ENCODE results near the gene SRI. TPM values are rescaled to one million over a fixed set of nuclear protein-coding genes. Genes with fewer than 3 reads are reported as not detected.

SRI gene
- total RNA-seq, 3 donors from 2014 or later, result 369 to 809 (median 670) TPM

DNA sequence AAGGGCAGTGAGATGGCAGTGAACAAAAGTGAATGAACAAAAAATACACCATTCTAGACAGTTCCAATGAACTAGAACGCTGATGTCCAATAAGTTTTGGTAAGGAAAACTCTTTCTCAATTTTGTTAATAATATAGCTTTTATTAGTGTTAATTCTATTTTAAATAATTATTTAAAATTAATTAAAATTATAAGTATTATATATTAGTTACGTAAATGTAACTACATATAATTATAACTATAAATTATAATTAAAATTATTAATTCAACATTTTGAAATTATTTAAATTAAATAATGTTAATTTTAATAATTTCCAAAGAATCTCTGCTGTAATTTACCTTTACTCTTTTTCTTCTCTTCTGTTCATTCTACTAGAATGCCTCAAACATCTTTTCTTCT is 5.4 kb downstream of the SRI start:
- H3K4me1 ChIP-seq (ENCODE audit: low read depth), result peaks cover 6% of the 10 kb centered on the region
- ATAC-seq, result no peak
- peaks cover 4% of the 10 kb centered on the region for H3K36me3 ChIP-seq (ENCODE audit: low read depth)
- DNase-seq, result no peak
- H3K9me3 ChIP-seq, result no peaks in the 10 kb centered on the region
- no peak overlapping the region for H3K4me3 ChIP-seq
- intact Hi-C loops (cut with DNase I, micrococcal nuclease), result no loop called here
- no peak for TF ChIP-seq CTCF (IDR thresholded peaks at IDR 0.05)

GRCh38 chr7:88212918-88213317 is 6.9 kb downstream of the SRI start:
- no peak for TF ChIP-seq CTCF (IDR thresholded peaks at IDR 0.05)
- no peak for DNase-seq
- Histone ChIP-seq H3K4me3 (no peak overlapping the region), H3K9me3 (no peaks in the 10 kb centered on the region), H3K4me1 (ENCODE audit: low read depth) (peaks cover 6% of the 10 kb centered on the region), H3K36me3 (ENCODE audit: low read depth) (peaks cover 4% of the 10 kb centered on the region)
- ATAC-seq, result peak; percentile 7
- intact Hi-C loops (cut with DNase I, micrococcal nuclease), result no loop called here

GRCh38 chr7:88208521-88208920 is 11.3 kb downstream of the SRI start:
- Histone ChIP-seq H3K9me3 (no peaks in the 10 kb centered on the region), H3K4me3 (no peak overlapping the region), H3K36me3 (ENCODE audit: low read depth) (peaks cover 4% of the 10 kb centered on the region), H3K4me1 (ENCODE audit: low read depth) (peaks cover 19% of the 10 kb centered on the region)
- DNase-seq (no peak), ATAC-seq (no peak)
- intact Hi-C loops (cut with DNase I, micrococcal nuclease), result no loop called here
- no peak for TF ChIP-seq CTCF (IDR thresholded peaks at IDR 0.05)

DNA sequence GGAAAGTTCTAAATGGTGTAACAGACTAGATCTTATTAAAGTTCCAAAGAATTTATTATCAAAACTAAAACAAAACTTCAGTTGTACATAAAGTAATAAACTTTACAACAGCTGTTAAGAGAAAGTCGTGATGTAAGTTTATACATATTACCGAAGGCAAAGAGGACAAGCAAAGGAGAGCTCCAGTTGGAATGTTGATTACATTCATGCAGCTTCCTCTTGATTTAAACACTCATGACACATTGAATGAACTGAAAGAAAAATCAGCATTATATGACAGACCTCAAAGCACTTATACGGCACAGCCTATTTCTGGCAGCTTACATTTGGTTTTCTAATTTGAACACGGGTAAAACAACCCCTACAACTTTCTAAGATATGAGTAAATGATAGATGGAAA is 13.6 kb downstream of the SRI start:
- no peaks in the 10 kb centered on the region for H3K9me3 ChIP-seq
- peaks cover 4% of the 10 kb centered on the region for H3K36me3 ChIP-seq (ENCODE audit: low read depth)
- intact Hi-C loops (cut with DNase I, micrococcal nuclease), result no loop called here
- H3K4me3 ChIP-seq, result no peak overlapping the region
- ATAC-seq (peak; percentile 81), DNase-seq (no peak)
- no peak for TF ChIP-seq CTCF (IDR thresholded peaks at IDR 0.05)
- H3K4me1 ChIP-seq (ENCODE audit: low read depth), result peaks cover 19% of the 10 kb centered on the region

GRCh38 chr7:88205179-88205578 is 14.7 kb downstream of the SRI start:
- no peak for DNase-seq
- ATAC-seq, result no peak
- Histone ChIP-seq H3K9me3 (no peaks in the 10 kb centered on the region), H3K36me3 (ENCODE audit: low read depth) (no peaks in the 10 kb centered on the region), H3K4me1 (ENCODE audit: low read depth) (peaks cover 19% of the 10 kb centered on the region), H3K4me3 (no peak overlapping the region)
- TF ChIP-seq CTCF (IDR thresholded peaks at IDR 0.05), result no peak
- intact Hi-C loops (cut with DNase I, micrococcal nuclease), result no loop called here

DNA sequence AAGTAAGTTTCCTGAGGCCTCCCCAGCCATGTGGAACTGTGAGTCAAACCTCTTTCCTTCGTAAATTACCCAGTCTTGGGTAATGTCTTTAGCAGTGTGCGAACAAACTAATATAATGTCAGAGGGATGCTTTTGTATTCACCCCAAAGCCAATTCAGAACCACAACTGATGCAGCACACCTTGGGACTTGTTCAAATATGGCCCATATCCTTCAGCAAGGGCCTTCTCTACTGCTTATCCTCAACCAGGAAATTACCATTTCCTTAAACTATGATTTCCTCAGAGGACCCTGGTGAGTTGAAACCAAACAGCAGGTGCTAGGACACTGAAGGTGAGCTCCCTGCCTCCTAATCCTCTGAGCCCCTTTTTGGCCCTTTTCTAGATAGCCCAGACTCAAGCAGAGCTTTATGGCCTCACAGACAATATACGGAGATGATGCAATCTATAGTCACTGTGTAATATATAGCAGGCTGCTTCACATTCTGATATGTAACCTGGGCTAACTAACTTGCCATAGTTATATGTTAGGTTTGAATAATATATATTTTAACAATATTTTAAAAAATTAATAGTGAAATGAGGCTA is 15.2 kb downstream of the SRI start:
- no peak for TF ChIP-seq CTCF (IDR thresholded peaks at IDR 0.05)
- no peak for ATAC-seq
- no peaks in the 10 kb centered on the region for H3K36me3 ChIP-seq (ENCODE audit: low read depth)
- no peaks in the 10 kb centered on the region for H3K9me3 ChIP-seq
- intact Hi-C loops (cut with DNase I, micrococcal nuclease), result no loop called here
- H3K4me3 ChIP-seq, result no peak overlapping the region
- no peak for DNase-seq
- peaks cover 19% of the 10 kb centered on the region for H3K4me1 ChIP-seq (ENCODE audit: low read depth)
